Measurements from ENCODE around the gene EFCAB12. TPM values are rescaled to one million over a fixed set of nuclear protein-coding genes. Genes with fewer than 3 reads are reported as not detected.
A peak's percentile ranks its signal among the peaks of the same experiment; 100 is the strongest.

The EFCAB12 gene
- polyA plus RNA-seq, 4 donors, result 0.04 to 0.89 (median 0.47) TPM

DNA sequence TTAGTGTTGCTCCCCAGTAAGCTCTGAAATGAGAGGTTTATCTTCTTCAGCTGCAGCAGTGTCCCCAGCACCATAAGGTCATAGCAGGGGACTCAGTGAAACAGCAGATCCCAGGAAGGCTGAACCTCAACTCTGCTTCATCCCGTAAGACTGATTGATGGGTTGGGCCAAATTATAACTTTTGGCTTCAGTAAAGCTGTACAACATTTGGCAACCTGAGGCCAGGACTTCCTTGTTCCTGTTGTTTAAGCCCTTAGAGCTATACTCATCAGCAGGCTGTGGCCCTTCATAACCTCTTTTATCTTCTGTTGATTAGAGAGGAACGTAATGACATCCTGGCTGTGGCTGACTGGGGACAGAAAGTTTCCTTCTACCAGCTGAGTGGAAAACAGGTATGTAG, 40.6 kb upstream of the EFCAB12 start:
- FAIRE-seq, result no peak
- 10 to 52% (median 25%) methylated on average over 2 of the region's 2 CpGs for WGBS, 3 donors
- peaks cover 6 to 26% (median 9%) of the 10 kb centered on the region in 3 donors for H3K4me1 ChIP-seq (ENCODE audit: control insufficient read depth in 3 of 3, insufficient read depth in 2 of 3, low read depth in 1 of 3, low read length in 2 of 3)
- H3K4me3 ChIP-seq (ENCODE audit: low read depth in 1 of 3, low read length in 3 of 3), result no peak overlapping the region
- DNase-seq, result peak; percentile 59 to 90
- peaks cover 0 to 12% (median 0%) of the 10 kb centered on the region in 3 donors for H3K36me3 ChIP-seq (ENCODE audit: control insufficient read depth in 3 of 3, insufficient read depth in 2 of 3, low read depth in 1 of 3, low read length in 3 of 3)
- no peaks in the 10 kb centered on the region for H3K9me3 ChIP-seq (ENCODE audit: control insufficient read depth in 2 of 2, insufficient read depth in 1 of 2, low read depth in 1 of 2, low read length in 1 of 2)
- peak overlapping the region; percentile 22 to 50 (median 45) for H3K27ac ChIP-seq (ENCODE audit: low read depth in 1 of 3, low read length in 2 of 3)
- H3K27me3 ChIP-seq (ENCODE audit: control insufficient read depth in 3 of 3, insufficient read depth in 3 of 3, low read length in 3 of 3), result no peaks in the 10 kb centered on the region

- DNase-seq (peak; percentile 48 to 57), FAIRE-seq (no peak)
- Histone ChIP-seq H3K4me1 (ENCODE audit: control insufficient read depth in 3 of 3, insufficient read depth in 2 of 3, low read depth in 1 of 3, low read length in 2 of 3) (peaks cover 6 to 26% (median 9%) of the 10 kb centered on the region in 3 donors), H3K4me3 (ENCODE audit: low read depth in 1 of 3, low read length in 3 of 3) (no peak overlapping the region), H3K36me3 (ENCODE audit: control insufficient read depth in 3 of 3, insufficient read depth in 2 of 3, low read depth in 1 of 3, low read length in 3 of 3) (peaks cover 0 to 10% (median 0%) of the 10 kb centered on the region in 3 donors), H3K27ac (ENCODE audit: low read depth in 1 of 3, low read length in 2 of 3) (peak overlapping the region in 1 of 3 donors; percentile 50), H3K27me3 (ENCODE audit: control insufficient read depth in 3 of 3, insufficient read depth in 3 of 3, low read length in 3 of 3) (no peaks in the 10 kb centered on the region), H3K9me3 (ENCODE audit: control insufficient read depth in 2 of 2, insufficient read depth in 1 of 2, low read depth in 1 of 2, low read length in 1 of 2) (no peaks in the 10 kb centered on the region)
- 24 to 58% (median 40%) methylated on average over 1 of the region's 1 CpG for WGBS, 3 donors
Measured at GRCh38 chr3:129467932-129468331, 39.5 kb upstream of the EFCAB12 start.

DNA sequence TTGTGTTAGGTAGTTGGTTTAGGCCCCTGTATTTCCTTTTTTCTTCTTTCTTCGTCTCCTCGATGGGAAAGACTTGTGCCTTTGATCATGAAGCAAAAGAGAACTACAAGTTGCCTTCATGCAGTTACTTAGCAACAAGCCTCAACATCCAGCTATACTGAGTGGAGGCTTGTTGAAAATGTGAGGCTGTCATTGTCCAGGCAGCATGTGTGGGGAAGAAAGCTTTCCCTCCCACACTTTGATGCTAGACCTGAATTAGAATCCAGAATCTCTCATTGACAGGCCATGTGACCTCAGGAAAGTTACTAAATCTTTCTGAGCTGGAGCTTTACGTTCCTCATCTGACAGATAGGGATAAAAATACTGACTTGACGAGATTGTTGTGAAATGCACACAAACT, 35.3 kb upstream of the EFCAB12 start:
- no peaks in the 10 kb centered on the region for H3K9me3 ChIP-seq (ENCODE audit: control insufficient read depth in 2 of 2, insufficient read depth in 1 of 2, low read depth in 1 of 2, low read length in 1 of 2)
- H3K27me3 ChIP-seq (ENCODE audit: control insufficient read depth in 3 of 3, insufficient read depth in 3 of 3, low read length in 3 of 3), result no peaks in the 10 kb centered on the region
- no peak overlapping the region for H3K4me3 ChIP-seq (ENCODE audit: low read depth in 1 of 3, low read length in 3 of 3)
- H3K36me3 ChIP-seq (ENCODE audit: control insufficient read depth in 3 of 3, insufficient read depth in 2 of 3, low read depth in 1 of 3, low read length in 3 of 3), result peaks cover 0 to 9% (median 0%) of the 10 kb centered on the region in 3 donors
- no peak overlapping the region for H3K27ac ChIP-seq (ENCODE audit: low read depth in 1 of 3, low read length in 2 of 3)
- WGBS, 3 donors, result 83 to 92% (median 92%) methylated on average over 4 of the region's 4 CpGs
- DNase-seq, result no peak
- H3K4me1 ChIP-seq (ENCODE audit: control insufficient read depth in 3 of 3, insufficient read depth in 2 of 3, low read depth in 1 of 3, low read length in 2 of 3), result peaks cover 3 to 32% (median 6%) of the 10 kb centered on the region in 3 donors
- FAIRE-seq, result no peak

DNA sequence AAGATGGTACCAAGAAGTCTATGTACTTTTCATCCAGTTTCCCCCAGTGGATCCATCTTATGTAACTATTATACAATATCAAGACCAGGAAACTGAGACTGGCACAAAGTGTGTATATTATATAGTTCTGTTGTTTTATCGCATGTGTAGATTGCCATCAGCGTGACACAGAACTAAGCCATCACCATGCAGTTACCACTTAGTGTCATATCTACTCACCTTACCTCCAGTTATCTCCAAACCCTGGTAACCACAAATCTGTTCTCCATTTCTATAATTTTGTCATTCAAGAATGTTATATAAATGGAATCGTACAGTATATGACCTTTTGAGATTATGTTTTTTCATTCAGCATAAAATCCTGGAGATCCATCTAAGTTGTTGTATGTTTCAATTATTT, 34.7 kb upstream of the EFCAB12 start:
- Histone ChIP-seq H3K4me3 (ENCODE audit: low read depth in 1 of 3, low read length in 3 of 3) (no peak overlapping the region), H3K36me3 (ENCODE audit: control insufficient read depth in 3 of 3, insufficient read depth in 2 of 3, low read depth in 1 of 3, low read length in 3 of 3) (peaks cover 0 to 9% (median 0%) of the 10 kb centered on the region in 3 donors), H3K4me1 (ENCODE audit: control insufficient read depth in 3 of 3, insufficient read depth in 2 of 3, low read depth in 1 of 3, low read length in 2 of 3) (peaks cover 0 to 25% (median 4%) of the 10 kb centered on the region in 3 donors), H3K9me3 (ENCODE audit: control insufficient read depth in 2 of 2, insufficient read depth in 1 of 2, low read depth in 1 of 2, low read length in 1 of 2) (no peaks in the 10 kb centered on the region), H3K27ac (ENCODE audit: low read depth in 1 of 3, low read length in 2 of 3) (no peak overlapping the region), H3K27me3 (ENCODE audit: control insufficient read depth in 3 of 3, insufficient read depth in 3 of 3, low read length in 3 of 3) (no peaks in the 10 kb centered on the region)
- WGBS, 3 donors, result 93 to 96% (median 96%) methylated on average over 3 of the region's 3 CpGs
- no peak for FAIRE-seq
- no peak for DNase-seq

DNA sequence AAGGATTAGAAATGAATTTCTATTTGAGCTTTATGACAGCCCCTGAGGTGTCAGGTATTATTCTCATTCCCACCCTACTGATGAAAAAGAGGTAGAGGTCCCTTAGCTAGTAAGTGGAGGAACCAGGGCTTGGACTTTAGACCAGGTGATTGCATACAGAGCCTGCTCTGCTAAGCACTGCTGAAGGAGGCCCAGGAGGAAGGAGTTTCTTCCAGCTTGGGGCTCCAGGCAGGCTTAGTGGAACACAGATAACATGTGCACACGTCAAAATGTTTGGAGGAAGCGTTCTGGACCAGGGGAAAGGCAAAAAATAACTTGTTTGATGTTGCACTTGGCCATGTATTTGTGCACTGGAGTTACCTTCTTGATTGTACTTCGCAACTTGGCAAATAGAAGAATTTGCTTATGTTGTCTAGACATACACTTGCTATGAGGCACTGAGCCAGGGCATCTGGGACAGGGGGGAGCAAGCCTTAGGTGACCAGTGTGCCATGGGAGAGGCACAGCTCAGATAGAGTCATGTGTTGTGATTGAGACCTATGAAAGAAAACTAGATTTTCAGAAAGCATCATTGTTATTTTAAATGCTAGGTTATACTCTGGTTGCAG, 34.0 kb upstream of the EFCAB12 start:
- peaks cover 0 to 20% (median 0%) of the 10 kb centered on the region in 3 donors for H3K4me1 ChIP-seq (ENCODE audit: control insufficient read depth in 3 of 3, insufficient read depth in 2 of 3, low read depth in 1 of 3, low read length in 2 of 3)
- 50 to 75% (median 59%) methylated on average over 3 of the region's 3 CpGs for WGBS, 3 donors
- FAIRE-seq (no peak), DNase-seq (peak; percentile 63 to 70)
- no peak overlapping the region for H3K4me3 ChIP-seq (ENCODE audit: low read depth in 1 of 3, low read length in 3 of 3)
- peak overlapping the region in 1 of 3 donors; percentile 67 for H3K27ac ChIP-seq (ENCODE audit: low read depth in 1 of 3, low read length in 2 of 3)
- no peaks in the 10 kb centered on the region for H3K9me3 ChIP-seq (ENCODE audit: control insufficient read depth in 2 of 2, insufficient read depth in 1 of 2, low read depth in 1 of 2, low read length in 1 of 2)
- H3K27me3 ChIP-seq (ENCODE audit: control insufficient read depth in 3 of 3, insufficient read depth in 3 of 3, low read length in 3 of 3), result no peaks in the 10 kb centered on the region
- peaks cover 0 to 9% (median 0%) of the 10 kb centered on the region in 3 donors for H3K36me3 ChIP-seq (ENCODE audit: control insufficient read depth in 3 of 3, insufficient read depth in 2 of 3, low read depth in 1 of 3, low read length in 3 of 3)

- DNase-seq (peak in 1 of 2 donors; percentile 42), FAIRE-seq (no peak)
- H3K27me3 ChIP-seq (ENCODE audit: control insufficient read depth in 3 of 3, insufficient read depth in 3 of 3, low read length in 3 of 3), result no peaks in the 10 kb centered on the region
- H3K27ac ChIP-seq (ENCODE audit: low read depth in 1 of 3, low read length in 2 of 3), result peak overlapping the region in 1 of 3 donors; percentile 67
- no peaks in the 10 kb centered on the region for H3K9me3 ChIP-seq (ENCODE audit: control insufficient read depth in 2 of 2, insufficient read depth in 1 of 2, low read depth in 1 of 2, low read length in 1 of 2)
- no peak overlapping the region for H3K4me3 ChIP-seq (ENCODE audit: low read depth in 1 of 3, low read length in 3 of 3)
- H3K4me1 ChIP-seq (ENCODE audit: control insufficient read depth in 3 of 3, insufficient read depth in 2 of 3, low read depth in 1 of 3, low read length in 2 of 3), result peaks cover 0 to 18% (median 0%) of the 10 kb centered on the region in 3 donors
- 85 to 94% (median 88%) methylated on average over 6 of the region's 6 CpGs for WGBS, 3 donors
- peaks cover 0 to 9% (median 0%) of the 10 kb centered on the region in 3 donors for H3K36me3 ChIP-seq (ENCODE audit: control insufficient read depth in 3 of 3, insufficient read depth in 2 of 3, low read depth in 1 of 3, low read length in 3 of 3)
Measured at GRCh38 chr3:129461461-129462146, 33.2 kb upstream of the EFCAB12 start.

- FAIRE-seq, result no peak
- peaks cover 0 to 18% (median 0%) of the 10 kb centered on the region in 3 donors for H3K4me1 ChIP-seq (ENCODE audit: control insufficient read depth in 3 of 3, insufficient read depth in 2 of 3, low read depth in 1 of 3, low read length in 2 of 3)
- no peaks in the 10 kb centered on the region for H3K27me3 ChIP-seq (ENCODE audit: control insufficient read depth in 3 of 3, insufficient read depth in 3 of 3, low read length in 3 of 3)
- no peak overlapping the region for H3K4me3 ChIP-seq (ENCODE audit: low read depth in 1 of 3, low read length in 3 of 3)
- peaks cover 0 to 13% (median 0%) of the 10 kb centered on the region in 3 donors for H3K36me3 ChIP-seq (ENCODE audit: control insufficient read depth in 3 of 3, insufficient read depth in 2 of 3, low read depth in 1 of 3, low read length in 3 of 3)
- WGBS, 3 donors, result 88 to 93% (median 90%) methylated on average over 1 of the region's 1 CpG
- no peak for DNase-seq
- peak overlapping the region in 1 of 3 donors; percentile 67 for H3K27ac ChIP-seq (ENCODE audit: low read depth in 1 of 3, low read length in 2 of 3)
- H3K9me3 ChIP-seq (ENCODE audit: control insufficient read depth in 2 of 2, insufficient read depth in 1 of 2, low read depth in 1 of 2, low read length in 1 of 2), result no peaks in the 10 kb centered on the region
Measured at GRCh38 chr3:129461022-129461421, 32.6 kb upstream of the EFCAB12 start.

DNA sequence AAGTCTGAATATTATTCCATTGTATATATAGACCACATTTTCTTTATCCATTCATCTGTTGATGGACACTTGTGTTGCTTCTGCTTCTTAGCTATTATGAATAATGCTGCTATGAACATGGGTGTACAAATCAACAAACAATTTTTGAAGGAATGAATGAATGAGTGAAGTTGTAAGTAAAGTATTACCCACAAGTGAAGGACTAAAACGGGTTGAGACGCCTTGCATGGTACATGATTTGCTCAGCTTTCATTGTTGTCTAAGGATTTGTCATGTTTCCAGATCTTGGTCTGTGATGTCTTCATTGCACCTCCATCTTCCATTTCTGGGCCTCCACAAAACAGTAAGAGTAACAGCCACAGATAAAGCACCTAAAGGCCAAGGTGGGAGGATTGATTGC, 32.1 kb upstream of the EFCAB12 start:
- no peak overlapping the region for H3K27ac ChIP-seq (ENCODE audit: low read depth in 1 of 3, low read length in 2 of 3)
- H3K36me3 ChIP-seq (ENCODE audit: control insufficient read depth in 3 of 3, insufficient read depth in 2 of 3, low read depth in 1 of 3, low read length in 3 of 3), result peaks cover 0 to 13% (median 0%) of the 10 kb centered on the region in 3 donors
- no peak overlapping the region for H3K4me3 ChIP-seq (ENCODE audit: low read depth in 1 of 3, low read length in 3 of 3)
- WGBS, 3 donors, result 83 to 95% (median 94%) methylated on average over 2 of the region's 2 CpGs
- DNase-seq (no peak), FAIRE-seq (no peak)
- peaks cover 0 to 18% (median 0%) of the 10 kb centered on the region in 3 donors for H3K4me1 ChIP-seq (ENCODE audit: control insufficient read depth in 3 of 3, insufficient read depth in 2 of 3, low read depth in 1 of 3, low read length in 2 of 3)
- H3K27me3 ChIP-seq (ENCODE audit: control insufficient read depth in 3 of 3, insufficient read depth in 3 of 3, low read length in 3 of 3), result no peaks in the 10 kb centered on the region
- no peaks in the 10 kb centered on the region for H3K9me3 ChIP-seq (ENCODE audit: control insufficient read depth in 2 of 2, insufficient read depth in 1 of 2, low read depth in 1 of 2, low read length in 1 of 2)

All from small intestine (tissue), 7 donors.